Sciatic nerve (tissue), 2 donors: Measurements from ENCODE around the gene TOPORS. TPM values are rescaled to one million over a fixed set of nuclear protein-coding genes. Genes with fewer than 3 reads are reported as not detected.
"Not testable (repeated sequence)": the region's sequence is repeated elsewhere in the genome, so short reads cannot be mapped to it uniquely, and the experiment has no call there.

ENCODE experiments used
- ATAC-seq: fragments of 200-7000 bp; cut with Tn5 transposase; one replicate; pipeline ENCODE4 v1.9.1; 2020; ENCODE audit warnings: mild to moderate bottlenecking, moderate library complexity
- DNase-seq: peaks from one replicate; pipeline ENCODE4 v3.0.0-alpha.2; 2020; ENCODE audit warnings: low spot score
- intact Hi-C: fragments of 100-400 bp; cut with DNase I; formaldehyde crosslinking; loops from one replicate; pipeline ENCODE4 v1.14.2; 2022
- total RNA-seq: library from RNA; stranded (reverse); fragmentation: NEBNext Ultra II Directional; extraction: Animal tissue kit (Norgen Biotek cat#: 25700); gene quantifications from one replicate; pipeline ENCODE4 v1.2.1, GENCODE V29; 2021
- donor health status: DM: no; HTN: no; CAD: no.
- donor health status: DM: no; HTN: no; CAD: no.

The TOPORS gene
- total RNA-seq, 1 donor from 2014 or later = 19.3 TPM

GRCh38 chr9:32524892-32525708 lies 27.3 kb downstream of the TOPORS start:
- ATAC-seq (peak; percentile 45), DNase-seq (no peak)
- intact Hi-C loops = loop anchor here (10.0 kb wide), 1 partner anchor 140 kb away; the partner anchor contains the start of gene ACO1

- intact Hi-C loops = loop anchor here (10.0 kb wide), 1 partner anchor 140 kb away; the partner anchor contains the start of gene ACO1
These were observed 27.9 kb downstream of the TOPORS start for GRCh38 chr9:32524558-32524891.

GRCh38 chr9:32523910-32524309 lies 28.5 kb downstream of the TOPORS start:
- intact Hi-C loops = loop anchor here (10.0 kb wide), 1 partner anchor 139 kb away; the partner anchor contains the start of gene ACO1
- ATAC-seq (no peak), DNase-seq (no peak)

More at GRCh38 chr9:32524558-32524891, 27.9 kb downstream of the TOPORS start:
- not testable (repeated sequence) for ATAC-seq, DNase-seq

- intact Hi-C loops = no loop called here
- no peak for DNase-seq
- no peak for ATAC-seq
These were observed 34.1 kb downstream of the TOPORS start for GRCh38 chr9:32518276-32518675.

GRCh38 chr9:32516241-32516640 lies 36.1 kb downstream of the TOPORS start:
- no peak for DNase-seq
- intact Hi-C loops = no loop called here
- ATAC-seq = no peak

- ATAC-seq = no peak
- intact Hi-C loops = no loop called here
- no peak for DNase-seq
These were observed 43.7 kb downstream of the TOPORS start for GRCh38 chr9:32508728-32509127.

- DNase-seq = no peak
- no peak for ATAC-seq
- intact Hi-C loops = no loop called here
These were observed 49.4 kb downstream of the TOPORS start for GRCh38 chr9:32503008-32503407.

GRCh38 chr9:32502464-32502863 lies 49.9 kb downstream of the TOPORS start:
- DNase-seq = no peak
- ATAC-seq = no peak
- intact Hi-C loops = no loop called here

- intact Hi-C loops = no loop called here
- DNase-seq (no peak), ATAC-seq (no peak)
These were observed 50.5 kb downstream of the TOPORS start for GRCh38 chr9:32501868-32502267.

- ATAC-seq (no peak), DNase-seq (no peak)
- intact Hi-C loops = no loop called here
These were observed 51.6 kb downstream of the TOPORS start for GRCh38 chr9:32500768-32501167.

GRCh38 chr9:32497921-32498320 lies 54.5 kb downstream of the TOPORS start:
- DNase-seq = no peak
- intact Hi-C loops = no loop called here
- no peak for ATAC-seq

GRCh38 chr9:32490601-32491000 lies 61.8 kb downstream of the TOPORS start:
- DNase-seq (no peak), ATAC-seq (no peak)
- intact Hi-C loops = no loop called here

Other genes with a start within 250 kb of the TOPORS start
- 26.3 TPM for gene ACO1, start 167.9 kb downstream of the TOPORS start, total RNA-seq
- 14.3 TPM for gene RIGI, start 26.4 kb downstream of the TOPORS start, total RNA-seq
- gene SMIM27, start 259 bp downstream of the TOPORS start, total RNA-seq = 15.4 TPM
- gene NDUFB6, start 20.6 kb upstream of the TOPORS start, total RNA-seq = 41.2 TPM
- gene TAF1L, start 83.1 kb upstream of the TOPORS start, total RNA-seq = not detected
- 9.7 TPM for gene TMEM215, start 231.0 kb upstream of the TOPORS start, total RNA-seq